Measurements from ENCODE around the gene TMX2.

TMX2 gene

DNA sequence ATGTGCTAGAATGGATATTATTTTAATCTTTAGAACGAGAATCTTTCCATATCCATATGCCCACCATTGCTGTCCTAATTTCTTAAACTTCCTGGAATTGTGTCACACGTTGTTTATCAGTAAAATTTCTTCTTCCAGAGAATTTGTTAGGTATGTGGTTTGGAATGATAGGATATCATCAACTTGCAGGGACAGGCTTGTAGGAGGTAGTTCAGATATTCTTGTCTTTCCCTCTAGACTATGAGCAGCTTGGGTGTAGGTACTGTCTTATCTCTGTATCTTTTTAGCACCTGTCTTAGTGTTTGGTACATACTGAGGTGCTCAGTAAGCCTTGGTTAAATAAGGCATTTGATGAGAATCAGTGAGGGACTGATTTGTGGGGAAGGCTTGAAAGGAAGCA, 52.6 kb downstream of the TMX2 start:
- no peak for DNase-seq (ENCODE audit: low spot score)

DNA sequence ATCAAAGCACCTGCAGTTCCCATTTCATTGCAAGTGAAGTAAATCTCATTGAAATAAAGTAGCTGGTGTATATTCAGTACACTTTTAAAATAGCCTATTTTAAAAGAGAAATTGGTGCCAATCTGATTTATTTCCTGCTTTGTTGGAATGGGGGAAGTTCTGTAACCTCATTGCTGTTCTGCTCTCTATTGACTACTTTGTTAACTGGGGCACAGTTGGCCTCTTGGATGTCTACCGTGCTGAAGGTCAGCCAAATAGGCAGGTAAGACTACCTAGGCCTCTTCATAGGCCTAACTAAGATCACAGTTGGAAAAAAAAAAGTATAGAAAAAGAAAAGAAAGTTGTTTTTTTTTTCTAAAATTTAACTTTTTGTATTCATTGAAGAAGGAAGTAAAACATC, 58.4 kb downstream of the TMX2 start:
- no peak for DNase-seq (ENCODE audit: low spot score)

DNA sequence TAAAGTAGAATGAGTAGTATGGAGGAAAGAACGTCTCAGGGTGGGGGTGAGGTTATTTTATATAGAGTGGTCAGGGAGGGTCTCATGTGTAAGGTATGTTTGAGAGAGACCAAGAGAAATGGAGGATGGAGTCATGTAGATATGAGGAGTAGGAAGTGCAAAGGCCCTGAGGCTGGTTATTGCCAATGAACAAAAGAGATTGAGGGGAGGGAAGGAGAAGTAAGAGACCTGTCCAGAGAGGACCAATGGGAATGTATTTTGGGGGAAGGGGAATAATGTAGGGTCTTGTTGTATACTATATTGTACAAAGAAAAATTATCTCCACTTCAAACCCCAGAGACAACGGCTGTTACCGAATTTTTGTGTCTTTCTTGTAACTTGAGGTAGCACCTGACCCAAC, 59.0 kb downstream of the TMX2 start:
- DNase-seq (ENCODE audit: low spot score): no peak

DNA sequence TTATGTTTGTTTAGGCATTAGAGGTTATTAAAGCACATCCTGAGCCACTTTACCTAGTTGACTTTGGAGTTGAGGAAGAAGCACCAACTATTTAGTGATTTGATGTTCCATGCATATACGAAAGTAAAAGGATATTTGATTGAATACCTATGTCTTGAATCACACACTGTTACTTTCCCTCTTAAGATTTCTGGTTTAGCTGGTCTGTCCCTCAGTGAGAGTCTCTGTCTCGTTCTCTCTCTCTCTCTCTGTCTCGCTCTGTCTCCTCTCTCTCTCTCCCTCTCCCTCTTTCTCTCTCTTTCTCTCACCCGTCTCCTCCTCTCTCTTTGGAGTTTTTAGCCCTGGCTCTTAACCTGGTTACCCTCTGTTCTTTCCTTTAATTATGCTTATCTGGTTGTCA, 60.2 kb downstream of the TMX2 start:
- DNase-seq (ENCODE audit: low spot score): no peak

DNA sequence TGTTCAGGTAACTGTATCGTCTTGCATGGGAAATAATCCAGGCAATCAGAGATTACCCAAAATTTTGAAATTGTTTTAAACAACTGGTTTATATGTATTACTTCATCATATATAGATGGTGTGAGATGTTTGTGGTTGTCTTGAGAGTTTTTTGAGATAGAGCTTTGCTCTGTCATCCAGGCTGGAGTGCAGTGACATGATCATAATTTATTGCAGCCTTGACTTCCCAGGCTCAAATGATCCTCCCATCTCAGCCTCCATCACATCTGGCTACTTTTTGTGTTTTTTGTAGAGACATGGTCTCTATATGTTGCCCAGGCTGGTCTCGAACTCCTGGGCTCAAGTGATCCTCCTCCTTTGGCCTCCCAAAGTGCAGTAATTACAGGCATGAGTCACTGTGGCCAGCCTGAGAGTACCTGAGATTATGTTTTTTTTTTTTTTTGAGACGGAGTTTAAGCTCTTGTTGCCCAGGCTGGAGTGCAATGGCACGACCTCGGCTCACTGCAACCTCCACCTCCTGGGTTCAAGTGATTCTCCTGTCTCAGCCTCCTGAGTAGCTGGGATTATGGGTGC, 60.7 kb downstream of the TMX2 start:
- no peak for DNase-seq (ENCODE audit: low spot score)

DNA sequence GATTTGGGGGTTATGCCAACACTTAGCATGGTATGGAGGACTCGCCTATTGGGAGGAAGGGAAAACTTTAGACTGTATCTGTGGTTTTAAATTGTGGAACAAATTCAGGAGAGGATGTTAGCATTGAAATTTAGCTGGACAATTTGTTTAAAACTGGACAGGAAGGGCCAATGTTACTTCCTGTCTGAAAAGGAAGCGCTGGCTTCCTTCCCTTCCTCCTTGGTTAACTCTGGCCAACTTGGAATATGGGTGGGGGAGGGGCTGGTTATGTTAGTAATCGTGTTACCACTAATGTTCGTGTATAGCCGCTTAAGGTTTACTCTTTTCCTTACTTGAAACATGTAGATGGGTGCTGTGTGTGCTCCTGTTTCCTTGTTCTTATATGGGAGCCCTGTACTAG, 63.1 kb downstream of the TMX2 start:
- no peak for DNase-seq (ENCODE audit: low spot score)

DNA sequence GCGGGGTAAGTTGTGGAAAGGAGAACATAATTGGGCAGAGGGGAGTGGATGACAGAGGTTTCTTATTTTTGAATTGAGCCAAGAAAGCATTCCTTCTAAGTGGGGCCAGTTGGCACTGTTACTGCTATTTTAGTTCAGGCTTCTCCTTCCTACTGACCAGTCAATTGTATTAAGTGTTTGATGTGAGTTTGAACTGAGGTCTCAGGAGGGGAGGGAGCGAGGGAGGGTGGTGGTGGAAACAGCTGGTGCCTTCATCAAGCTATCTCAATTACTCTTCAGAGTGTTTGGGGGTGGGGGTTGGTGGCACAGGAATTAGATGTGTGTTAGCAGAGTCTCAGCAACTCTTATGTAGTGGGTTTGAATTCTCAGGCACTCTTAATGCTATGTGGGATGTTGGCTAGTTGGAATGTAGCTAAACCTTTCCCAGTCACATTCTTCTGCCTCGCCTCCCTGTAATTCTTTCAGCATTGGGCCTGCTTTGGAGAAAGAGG, 63.7 kb downstream of the TMX2 start:
- no peak for DNase-seq (ENCODE audit: low spot score)

DNA sequence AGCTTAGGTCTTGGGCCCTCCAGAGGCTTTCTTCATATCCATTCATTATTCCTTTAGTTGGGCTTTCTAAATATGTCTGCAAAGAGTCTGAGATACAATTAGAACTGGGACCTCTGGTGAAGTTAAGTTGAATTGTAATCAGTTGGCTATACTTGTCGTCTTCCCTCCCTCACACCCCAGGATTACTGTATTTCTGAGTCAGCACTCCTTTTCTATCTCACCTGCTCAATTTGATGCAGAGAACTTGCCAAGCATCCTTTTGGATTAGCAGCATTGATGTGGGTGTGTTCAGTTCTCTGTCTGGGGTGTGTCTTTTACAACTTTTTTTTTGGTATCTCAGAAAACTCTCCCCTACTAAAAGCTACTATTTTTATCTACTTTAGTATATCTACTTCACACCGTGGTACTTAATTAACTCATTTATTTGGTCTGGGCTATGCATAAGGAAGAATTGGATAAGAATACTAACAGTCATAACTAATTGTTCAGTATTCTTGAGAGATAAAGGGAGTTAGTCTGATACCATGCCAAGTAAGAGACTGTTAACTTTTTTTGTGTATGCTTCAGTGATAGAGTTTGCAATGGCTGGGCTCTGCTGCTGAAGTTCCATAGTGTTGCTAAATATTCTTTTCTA, 64.3 kb downstream of the TMX2 start:
- DNase-seq (ENCODE audit: low spot score): no peak

DNA sequence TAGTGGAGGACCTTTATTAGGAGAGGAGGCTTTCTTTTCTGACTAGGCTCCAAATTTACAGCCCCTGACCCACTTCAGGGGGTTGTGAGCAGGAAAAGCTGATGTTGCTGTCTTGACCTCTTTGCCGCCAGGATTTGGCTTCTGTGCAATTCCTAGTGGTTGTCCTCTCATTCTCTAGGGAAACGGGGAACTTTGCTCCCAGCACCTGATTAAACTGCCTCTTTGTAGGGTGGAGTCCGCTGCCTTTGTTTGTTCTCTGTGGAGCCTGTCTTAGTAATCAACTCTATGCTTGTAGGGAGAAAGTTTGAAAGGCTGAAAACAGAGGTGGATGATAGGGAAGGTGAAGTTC, 65.5 kb downstream of the TMX2 start:
- no peak for DNase-seq (ENCODE audit: low spot score)

DNA sequence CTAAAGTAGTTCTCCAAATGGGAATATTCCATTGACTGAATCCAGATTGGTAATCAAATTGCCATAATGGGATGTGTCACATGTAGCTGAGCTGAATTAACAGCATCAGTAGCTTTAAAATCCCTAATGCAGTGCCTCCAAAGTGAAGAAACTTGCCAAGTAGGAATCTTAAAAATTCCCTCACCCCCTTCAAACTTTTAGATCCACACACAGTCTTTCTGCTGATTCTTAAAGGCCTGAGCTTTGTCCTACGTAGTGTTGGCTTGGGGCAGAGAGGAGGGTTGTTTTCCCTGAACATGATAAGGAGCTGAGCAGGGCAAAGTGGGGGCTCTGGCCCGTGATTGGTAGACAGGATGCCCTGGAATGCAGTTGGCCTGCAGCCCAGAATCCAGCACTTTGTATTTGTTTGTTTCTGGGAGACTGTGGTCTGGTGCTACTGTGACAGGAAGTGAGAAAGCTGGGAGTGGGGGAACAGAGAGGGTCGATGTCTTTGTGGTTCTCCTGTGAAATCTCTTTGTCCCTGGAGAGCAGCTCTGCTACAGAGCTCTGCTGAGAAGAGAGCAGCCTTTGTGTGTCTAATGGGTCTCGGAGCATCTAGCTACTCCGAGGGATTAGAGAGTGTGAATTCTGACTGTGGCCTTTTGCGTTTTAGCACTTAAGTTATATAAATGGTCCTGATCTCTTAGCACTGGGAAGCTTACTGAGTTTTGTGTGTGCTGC, 66.1 kb downstream of the TMX2 start:
- no peak for DNase-seq (ENCODE audit: low spot score)

DNA sequence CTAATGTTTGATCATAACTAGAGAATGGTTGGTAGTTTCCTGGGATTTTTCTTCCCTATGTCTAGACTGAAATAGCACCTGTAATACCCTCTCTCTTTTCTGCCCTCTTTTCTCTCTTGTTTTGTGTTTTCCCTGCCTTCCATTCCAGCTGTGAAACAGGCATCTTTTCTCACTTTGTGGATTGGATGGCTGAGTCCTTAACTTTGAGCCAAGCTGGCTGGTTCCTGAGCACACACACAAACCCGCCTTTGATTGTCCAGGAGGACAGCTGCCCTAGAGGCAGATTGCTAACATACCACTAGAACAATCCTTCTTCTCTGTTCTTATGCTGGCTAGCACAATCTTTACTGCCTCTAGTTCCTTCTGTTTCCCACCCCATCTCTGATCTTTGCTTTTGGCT, 66.9 kb downstream of the TMX2 start:
- no peak for DNase-seq (ENCODE audit: low spot score)

DNA sequence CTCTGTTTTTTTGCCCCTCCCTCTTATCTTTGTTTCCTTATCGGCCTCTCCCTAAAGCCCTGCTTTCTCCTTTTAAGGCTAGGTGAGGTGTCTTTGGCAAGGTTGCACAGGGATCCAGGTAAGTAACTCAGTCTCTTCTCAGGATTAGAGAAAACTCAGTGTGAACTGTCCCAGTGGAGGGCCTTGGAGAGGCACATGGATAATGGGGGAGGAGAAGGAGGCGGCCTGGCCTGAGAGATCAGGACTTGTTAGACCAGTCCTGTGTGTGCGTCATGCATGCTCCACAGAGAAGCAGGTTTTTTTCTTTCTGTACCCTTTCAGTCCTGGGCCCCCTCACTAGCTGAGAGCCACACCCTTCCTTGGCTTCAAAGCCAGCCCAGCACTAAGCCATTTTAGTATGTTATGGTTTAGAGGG, 69.1 kb downstream of the TMX2 start:
- DNase-seq (ENCODE audit: low spot score): no peak

DNA sequence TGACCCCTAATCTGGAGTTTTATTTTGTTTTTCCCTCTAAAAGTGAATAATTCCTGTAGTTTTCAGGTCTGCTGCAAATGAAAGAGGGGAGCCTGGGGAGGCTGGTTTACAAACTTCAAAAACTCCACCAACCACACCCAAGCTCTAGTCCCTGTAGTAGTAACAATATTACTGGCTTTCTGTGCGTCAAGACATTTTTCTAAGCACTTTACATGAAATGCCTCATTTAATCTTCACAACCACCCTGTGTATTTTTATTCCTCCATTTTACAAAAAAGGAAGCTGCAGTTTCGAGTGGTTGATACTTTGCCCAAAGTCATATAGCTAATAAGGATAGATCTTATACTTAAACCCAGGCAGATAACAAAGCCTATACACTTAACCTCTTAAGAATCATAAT, 72.7 kb downstream of the TMX2 start:
- no peak for DNase-seq (ENCODE audit: low spot score)

DNA sequence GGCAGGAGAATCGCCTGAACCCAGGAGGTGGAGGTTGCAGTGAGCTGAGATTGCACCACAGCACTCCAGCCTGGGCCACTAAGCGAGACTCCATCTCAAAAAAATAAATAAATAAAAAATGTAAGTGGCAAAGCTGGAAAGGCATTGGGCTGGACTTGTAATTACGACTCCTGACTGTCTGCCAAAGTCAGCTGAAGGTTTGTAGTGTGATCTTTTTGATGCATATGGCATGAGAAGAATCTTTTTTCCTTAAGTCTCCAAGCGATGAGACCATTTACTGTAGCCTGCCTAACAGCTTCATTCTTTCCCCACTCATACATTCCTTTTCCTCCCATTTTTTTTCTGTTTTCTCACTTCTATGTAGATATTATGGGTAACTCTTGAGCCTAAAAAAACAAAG, 74.0 kb downstream of the TMX2 start:
- DNase-seq (ENCODE audit: low spot score): no peak

DNA sequence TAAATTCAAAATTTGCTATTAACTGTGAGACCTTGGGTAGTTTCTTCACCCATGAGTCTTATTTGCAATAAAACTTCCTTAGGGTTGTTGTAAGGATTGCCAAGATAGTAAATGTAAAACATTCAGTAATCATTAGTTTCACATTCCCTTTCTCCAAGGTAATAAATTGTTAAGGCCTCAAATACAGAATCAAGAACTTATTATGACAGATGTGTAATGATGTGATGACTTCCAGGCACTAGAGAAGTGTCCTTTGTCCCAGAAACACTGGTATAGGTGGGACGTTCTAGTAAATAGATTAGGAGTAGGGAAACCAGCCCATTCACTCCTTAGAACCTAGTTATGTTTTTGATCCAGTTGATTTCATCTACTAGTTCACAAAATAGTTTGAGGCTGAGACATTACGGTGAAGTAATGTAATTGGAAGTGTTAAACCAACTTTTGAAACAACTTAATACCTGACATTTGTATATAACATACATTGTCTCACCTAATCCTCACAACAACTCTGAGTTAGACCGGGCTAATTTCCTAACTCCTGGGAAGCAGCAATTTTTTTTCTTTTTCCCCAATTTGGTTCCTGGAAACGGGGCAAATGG, 74.7 kb downstream of the TMX2 start:
- no peak for DNase-seq (ENCODE audit: low spot score)

DNA sequence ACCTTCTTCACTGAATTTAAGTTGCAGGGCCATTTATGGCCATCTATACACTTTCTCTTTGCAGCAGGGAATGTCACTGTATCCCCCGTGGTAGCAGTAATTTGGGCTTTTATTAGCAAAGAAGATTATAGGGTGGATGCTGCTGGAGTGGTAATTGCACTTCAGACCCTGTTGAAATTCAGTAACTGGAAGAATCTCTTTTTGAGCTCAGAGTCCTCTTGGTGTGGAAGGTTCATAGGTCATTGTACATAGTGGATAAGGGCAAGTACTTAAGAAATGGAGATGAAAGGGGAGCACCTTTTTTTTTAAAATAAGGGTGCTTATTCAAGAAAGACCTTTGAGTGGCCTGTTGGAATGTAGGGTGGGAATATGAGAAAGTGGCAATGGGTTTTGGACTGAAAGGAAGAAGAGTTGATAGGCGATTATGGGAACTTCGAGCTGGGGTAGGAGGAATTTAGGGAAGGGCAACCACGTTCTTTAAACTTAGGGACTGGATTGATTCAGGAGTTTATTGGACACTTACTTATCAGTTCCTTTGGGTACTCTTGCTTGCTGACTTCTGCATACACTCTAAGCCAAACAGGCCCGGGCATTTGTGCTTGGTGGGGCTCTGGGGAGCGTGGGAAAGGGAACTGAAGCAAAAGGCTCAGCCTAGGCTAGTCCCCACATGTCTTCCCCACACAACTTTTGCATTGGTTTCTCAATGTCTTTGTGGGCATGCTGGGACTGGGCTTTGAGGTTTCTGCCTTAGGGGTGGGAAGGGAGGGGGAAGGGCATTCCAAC, 75.7 kb downstream of the TMX2 start:
- DNase-seq (ENCODE audit: low spot score): no peak

DNA sequence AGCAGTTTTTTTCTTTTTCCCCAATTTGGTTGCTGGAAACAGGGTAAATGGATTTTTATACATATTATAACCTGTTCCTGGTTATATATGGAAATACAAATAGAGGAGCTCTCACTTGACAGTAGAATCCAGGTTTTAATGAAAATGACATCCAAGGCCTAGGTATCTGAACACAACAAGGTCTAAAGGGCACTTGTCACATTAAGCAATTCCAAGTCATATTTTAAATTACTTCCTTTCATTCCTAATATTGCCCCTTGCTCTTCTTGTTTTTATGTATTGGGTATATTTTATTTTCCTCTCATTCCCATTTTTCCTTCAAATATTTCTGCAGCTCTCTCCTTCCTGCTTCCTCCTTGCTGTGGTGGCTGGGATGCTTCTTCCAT, 76.3 kb downstream of the TMX2 start:
- DNase-seq (ENCODE audit: low spot score): no peak

All from CD4-positive, alpha-beta T cell treated with Interleukin-15 for 4 hours (primary cell).